ENCODE measurements around the gene SLC25A30.
"Not testable (repeated sequence)": the region's sequence is repeated elsewhere in the genome, so short reads cannot be mapped to it uniquely, and the experiment has no call there.

SLC25A30 gene

GRCh38 chr13:45365558-45365885, 52.7 kb downstream of the SLC25A30 start:
- no peak for DNase-seq

GRCh38 chr13:45364876-45365557, 53.2 kb downstream of the SLC25A30 start:
- no peak for DNase-seq

GRCh38 chr13:45362939-45363338, 55.2 kb downstream of the SLC25A30 start:
- no peak for DNase-seq

- DNase-seq, result peak; percentile 15
Measured at GRCh38 chr13:45361596-45362206, 56.5 kb downstream of the SLC25A30 start.

- no peak for DNase-seq
Measured at GRCh38 chr13:45356966-45357672, 61.1 kb downstream of the SLC25A30 start.

- DNase-seq, result no peak
Measured at GRCh38 chr13:45353895-45354294, 64.3 kb downstream of the SLC25A30 start.

GRCh38 chr13:45352031-45352430, 66.1 kb downstream of the SLC25A30 start:
- DNase-seq, result no peak

- no peak for DNase-seq
Measured at GRCh38 chr13:45350152-45350551, 68.0 kb downstream of the SLC25A30 start.

GRCh38 chr13:45349438-45349837, 68.7 kb downstream of the SLC25A30 start:
- no peak for DNase-seq

- DNase-seq, result not testable (repeated sequence)
Measured at GRCh38 chr13:45344064-45344463, 74.1 kb downstream of the SLC25A30 start.
